ENCODE measurements around the gene FHL1. TPM values are rescaled to one million over a fixed set of nuclear protein-coding genes. Genes with fewer than 3 reads are reported as not detected.

Gene FHL1
- polyA plus RNA-seq, 1 of the 3 experiments (the other 2 are of a cell fraction) = 57.8 TPM

- Histone ChIP-seq H3K27ac (ENCODE audit: low read depth in 2 of 2, low read length in 1 of 2) (no peak overlapping the region), H3F3A (replicated peaks; ENCODE audit: insufficient read depth) (no peaks in the 10 kb centered on the region), H3K9ac (no peak overlapping the region), H3K9me2 (no peaks in the 10 kb centered on the region), H3K36me3 (replicated peaks in 1 of 2; ENCODE audit: control insufficient read depth in 1 of 2, insufficient read depth in 2 of 2, low read length in 1 of 2) (peaks cover 0 to 8% of the 10 kb centered on the region in 2 experiments), H3K4me2 (no peak overlapping the region), H3K9me3 (no peaks in the 10 kb centered on the region), H3K4me1 (ENCODE audit: control insufficient read depth in 1 of 2, insufficient read depth in 2 of 2, low read depth in 1 of 2, low read length in 1 of 2) (no peaks in the 10 kb centered on the region; a peak in 1 of 4 replicates), H4K20me1 (ENCODE audit: insufficient read depth) (no peaks in the 10 kb centered on the region), H2AFZ (ENCODE audit: low read depth) (no peak overlapping the region), H3K27me3 (ENCODE audit: insufficient read depth) (no peaks in the 10 kb centered on the region; the same call in 1 of the 2 replicates), H3K79me2 (ENCODE audit: insufficient read depth) (no peaks in the 10 kb centered on the region), H3K4me3 (ENCODE audit: low read depth in 2 of 2, low read length in 1 of 2) (no peak overlapping the region)
- DNase-seq = no peak
- CTCF ChIA-PET = interaction anchor here (0.6 to 1.4 kb wide), 3 partner anchors 11 to 492 kb away, joined by 3 to 5 read pairs (median 3); no protein-coding TSS in a partner anchor
- TF ChIP-seq MXI1 (IDR thresholded peaks at IDR 0.05; ENCODE audit: low read depth, low read length) (no peak), GABPA (IDR thresholded peaks at IDR 0.05; ENCODE audit: low read depth) (no peak), FOXJ3 (CRISPR knock-in tag; IDR thresholded peaks at IDR 0.05) (no peak), TAF1 (IDR thresholded peaks at IDR 0.05; ENCODE audit: borderline replicate concordance, low read depth, low read length) (no peak), MEF2A (IDR thresholded peaks at IDR 0.05; ENCODE audit: borderline replicate concordance, low read depth) (no peak), SMC3 (IDR thresholded peaks at IDR 0.05; ENCODE audit: low read depth, low read length) (no peak), ZBTB33 (IDR thresholded peaks at IDR 0.05; ENCODE audit: borderline replicate concordance, low read depth) (no peak), TCF12 (IDR thresholded peaks at IDR 0.05) (no peak), EZH2phosphoT487 (IDR thresholded peaks at IDR 0.05; ENCODE audit: borderline replicate concordance, low read depth) (no peak), NFIC (IDR thresholded peaks at IDR 0.05; ENCODE audit: borderline replicate concordance) (no peak), FOSL2 (IDR thresholded peaks at IDR 0.05; ENCODE audit: borderline replicate concordance, low read depth) (no peak), CTCF (IDR thresholded peaks at IDR 0.05) (no peak)
- POLR2A ChIA-PET = no interaction called here
- 45% methylated on average over 5 of the region's 5 CpGs for WGBS (ENCODE audit: low lambda C conversion rate)
Measured at GRCh38 chrX:136202889-136203288, 55.6 kb downstream of the FHL1 start.

GRCh38 chrX:136203438-136203837, 56.1 kb downstream of the FHL1 start:
- Histone ChIP-seq H3K36me3 (replicated peaks in 1 of 2; ENCODE audit: control insufficient read depth in 1 of 2, insufficient read depth in 2 of 2, low read length in 1 of 2) (peaks cover 0 to 12% of the 10 kb centered on the region in 2 experiments), H3K79me2 (ENCODE audit: insufficient read depth) (no peaks in the 10 kb centered on the region), H2AFZ (ENCODE audit: low read depth) (no peak overlapping the region), H3K9me3 (no peaks in the 10 kb centered on the region), H3F3A (replicated peaks; ENCODE audit: insufficient read depth) (no peaks in the 10 kb centered on the region), H3K4me3 (ENCODE audit: low read depth in 2 of 2, low read length in 1 of 2) (no peak overlapping the region), H3K27ac (ENCODE audit: low read depth in 2 of 2, low read length in 1 of 2) (no peak overlapping the region), H3K4me2 (no peak overlapping the region), H4K20me1 (ENCODE audit: insufficient read depth) (no peaks in the 10 kb centered on the region), H3K9me2 (no peaks in the 10 kb centered on the region), H3K4me1 (ENCODE audit: control insufficient read depth in 1 of 2, insufficient read depth in 2 of 2, low read depth in 1 of 2, low read length in 1 of 2) (no peaks in the 10 kb centered on the region; a peak in 1 of 4 replicates), H3K27me3 (ENCODE audit: insufficient read depth) (no peaks in the 10 kb centered on the region; the same call in 1 of the 2 replicates), H3K9ac (no peak overlapping the region)
- ChIA-PET POLR2A (interaction anchor here (0.7 kb wide), 1 partner anchor 57 kb away, joined by 3 read pairs; no protein-coding TSS in a partner anchor), CTCF (interaction anchor here (1.4 kb wide), 1 partner anchor 491 kb away, joined by 5 read pairs; no protein-coding TSS in a partner anchor)
- no peak for DNase-seq
- TF ChIP-seq MXI1 (IDR thresholded peaks at IDR 0.05; ENCODE audit: low read depth, low read length) (no peak), ELF1 (IDR thresholded peaks at IDR 0.05) (no peak), TCF12 (IDR thresholded peaks at IDR 0.05) (no peak), FOSL2 (IDR thresholded peaks at IDR 0.05; ENCODE audit: borderline replicate concordance, low read depth) (no peak), USF2 (IDR thresholded peaks at IDR 0.05; ENCODE audit: borderline replicate concordance, low read depth, low read length) (no peak), CTCF (IDR thresholded peaks at IDR 0.05) (no peak), IRF3 (IDR thresholded peaks at IDR 0.05; ENCODE audit: low read depth, low read length) (no peak), USF1 (IDR thresholded peaks at IDR 0.05; ENCODE audit: borderline replicate concordance, low read depth) (no peak), TEAD4 (IDR thresholded peaks at IDR 0.05; ENCODE audit: borderline replicate concordance, insufficient read depth) (no peak), RCOR1 (IDR thresholded peaks at IDR 0.05; ENCODE audit: low read length) (no peak), FOXM1 (IDR thresholded peaks at IDR 0.05; ENCODE audit: low read depth) (no peak)
